K562 (cell line): Measurements from ENCODE around the gene ESRRG.

Experiments
- CEBPB ChIP-seq: fragments of 450-650 bp; IDR thresholded peaks from 2 replicates; pipeline ENCODE4 v1.6.1; 2016; ENCODE audit warnings: missing genetic modification characterization, missing compliant biosample characterization
- CTCF ChIP-seq, 3 experiments: IDR thresholded peaks in 2 of 3; conservative IDR thresholded peaks in 1 of 3; 2 replicates each; pipeline ENCODE4 v1.5.1; 2011 to 2012; ENCODE audit warnings: low read length in 3 of 3, mild to moderate bottlenecking in 3 of 3, control low read depth in 2 of 3, improper control_type of control experiment in 1 of 3, inconsistent platforms in 1 of 3, low read depth in 1 of 3, mixed read lengths in 1 of 3, moderate library complexity in 1 of 3; ENCODE audit not compliant: insufficient read depth in 2 of 3
- E2F1 ChIP-seq: sonication (generic); formaldehyde crosslinking; IDR thresholded peaks from 2 replicates; pipeline ENCODE4 v1.8.1; 2023; ENCODE audit warnings: mild to moderate bottlenecking, missing genetic modification reagents, moderate library complexity
- RAD21 ChIP-seq, 2 experiments: fragments of 250-450 bp in 1 of 2; fragments of 450-650 bp in 1 of 2; sonication (Bioruptor Pico) in 1 of 2; formaldehyde crosslinking in 1 of 2; IDR thresholded peaks in 1 of 2; conservative IDR thresholded peaks in 1 of 2; 2 replicates each; pipeline versions ENCODE4 v1.4.0 to v1.8.0; 2020 to 2022; ENCODE audit warnings: mild to moderate bottlenecking in 2 of 2, moderate library complexity in 1 of 2
- SPI1 ChIP-seq: IDR thresholded peaks from 2 replicates; pipeline ENCODE4 v1.6.1; 2011; ENCODE audit warnings: low read depth, low read length, control low read depth, borderline replicate concordance
- SRF ChIP-seq, 2 experiments: fragments of 250-450, 450-650 bp in 1 of 2; sonication (Bioruptor Pico) in 1 of 2; sonication (generic) in 1 of 2; formaldehyde crosslinking; IDR thresholded peaks; 2 replicates each; pipeline versions ENCODE4 v1.5.0 to v1.5.1; 2020 to 2022; ENCODE audit warnings: mild to moderate bottlenecking in 1 of 2, missing genetic modification reagents in 1 of 2

GRCh38 chr1:216640100-216640499, 83.1 kb downstream of the ESRRG start:
- no peak for TF ChIP-seq SRF (CRISPR knock-in tag; IDR thresholded peaks at IDR 0.05)
- no peak for TF ChIP-seq RAD21 (CRISPR knock-in tag; conservative IDR thresholded peaks at IDR 0.05 in 1 of 2, IDR thresholded peaks at IDR 0.05 in 1 of 2)
- TF ChIP-seq SPI1, result no peak
- no peak for TF ChIP-seq CTCF (IDR thresholded peaks at IDR 0.05 in 2 of 3, conservative IDR thresholded peaks at IDR 0.05 in 1 of 3; ENCODE audit: insufficient read depth in 2 of 3, low read depth in 1 of 3, low read length in 3 of 3)
- TF ChIP-seq CEBPB (tag), result no peak
- no peak for TF ChIP-seq E2F1 (CRISPR knock-in tag)
